Vagina (tissue), 2 donors: ENCODE measurements around the gene MPND. TPM values are rescaled to one million over a fixed set of nuclear protein-coding genes. Genes with fewer than 3 reads are reported as not detected.

Experiments used
- DNase-seq, 2 donors: peaks; one replicate each; pipeline ENCODE4 v3.0.0-alpha.2; 2017; ENCODE audit errors: extremely low spot score in 2 of 2
- H3K27ac ChIP-seq: fragments of 200-600 bp; sonication (generic); one replicate; pipeline ENCODE4 v1.5.1; 2019
- H3K27me3 ChIP-seq: fragments of 200-600 bp; sonication (generic); one replicate; pipeline ENCODE4 v1.5.1; 2019
- H3K36me3 ChIP-seq, 2 donors: fragments of 200-600 bp; sonication (generic); one replicate each; pipeline ENCODE4 v1.5.1; 2017 to 2019
- H3K4me1 ChIP-seq: fragments of 200-600 bp; sonication (generic); one replicate; pipeline ENCODE4 v1.5.1; 2019
- H3K4me3 ChIP-seq, 2 donors: fragments of 200-600 bp; sonication (generic); 1 replicate in 1 of 2; 2 replicates in 1 of 2; pipeline ENCODE4 v1.5.1; 2016 to 2019
- H3K9me3 ChIP-seq: fragments of 200-600 bp; sonication (generic); one replicate; pipeline ENCODE4 v1.5.1; 2019
- CTCF ChIP-seq, 3 experiments: fragments of 450-650 bp in 2 of 3; fragments of 200-600 bp in 1 of 3; sonication (generic) in 1 of 3; IDR thresholded peaks; one replicate each; pipeline ENCODE4 v1.5.1; 2017 to 2019; ENCODE audit warnings: antibody characterized with exemption in 3 of 3, mild to moderate bottlenecking in 2 of 3, moderate library complexity in 2 of 3
- POLR2A ChIP-seq, 2 donors: fragments of 450-650 bp; IDR thresholded peaks; one replicate each; pipeline ENCODE4 v1.6.1; 2017; ENCODE audit warnings: antibody characterized with exemption in 2 of 2, mild to moderate bottlenecking in 2 of 2, moderate library complexity in 2 of 2
- POLR2AphosphoS5 ChIP-seq, 2 donors: sonication (generic); formaldehyde crosslinking; IDR thresholded peaks; one replicate each; pipeline ENCODE4 v1.9.0; 2017; ENCODE audit warnings: antibody characterized with exemption in 2 of 2, mild to moderate bottlenecking in 2 of 2, low read depth in 1 of 2; ENCODE audit not compliant: insufficient read depth in 1 of 2
- intact Hi-C: fragments of 100-400 bp; cut with DNase I; formaldehyde crosslinking; loops from one replicate; pipeline ENCODE4 v1.15.1; 2023
- total RNA-seq: library from RNA; depleted of rRNA; stranded (reverse); fragments of >200 nt; gene quantifications from one replicate; pipeline ENCODE4 v1.2.3, GENCODE V29; 2016

MPND gene
- total RNA-seq, 1 donor from 2014 or later: 10.1 TPM

DNA sequence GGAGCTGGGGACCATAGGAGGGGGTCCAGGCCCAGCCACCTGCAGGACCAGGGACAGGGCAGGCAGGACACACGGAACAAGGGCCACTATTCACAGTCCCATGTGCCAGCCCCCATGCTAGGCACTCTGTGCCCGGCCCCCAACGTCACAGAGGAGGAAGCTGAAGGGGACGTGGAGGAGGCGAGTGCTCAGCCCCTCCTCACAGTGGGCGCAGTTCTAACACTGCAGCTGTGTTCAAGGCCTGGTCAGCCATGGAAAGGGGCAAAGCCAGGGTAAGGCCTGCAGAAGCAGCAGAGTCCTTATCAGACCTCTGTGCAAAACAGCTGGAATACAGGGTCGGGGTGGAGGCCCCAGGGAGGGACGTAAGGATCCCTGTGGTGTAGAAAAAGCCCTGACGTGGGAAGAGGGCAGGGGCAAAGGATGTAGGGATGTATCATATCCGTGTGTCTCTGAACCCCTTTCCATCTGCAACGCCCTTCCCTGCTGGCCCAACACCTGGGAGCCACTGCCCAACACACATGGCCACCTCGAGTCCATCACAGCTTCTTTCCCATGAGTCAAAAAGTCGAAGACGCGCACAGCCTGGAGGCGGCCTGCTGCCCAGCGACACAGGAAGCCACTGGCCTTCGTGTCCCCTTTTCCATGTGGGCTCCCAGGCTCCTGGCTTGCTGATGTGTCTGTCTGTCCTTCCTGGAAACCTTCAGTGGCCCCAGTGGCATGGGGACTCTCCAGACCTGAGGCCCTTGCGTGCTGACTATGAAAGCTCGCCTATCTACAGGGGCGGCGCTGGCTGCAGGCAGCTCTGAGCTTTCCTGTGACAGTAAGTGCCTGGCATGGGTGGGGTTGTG, 29.0 kb downstream of the MPND start:
- DNase-seq: no peak
- H3K9me3 ChIP-seq: no peaks in the 10 kb centered on the region
- H3K36me3 ChIP-seq: no peaks in the 10 kb centered on the region
- H3K4me1 ChIP-seq: peaks cover 100% of the 10 kb centered on the region
- no peaks in the 10 kb centered on the region for H3K27me3 ChIP-seq
- TF ChIP-seq CTCF (IDR thresholded peaks at IDR 0.05) (no peak), POLR2AphosphoS5 (IDR thresholded peaks at IDR 0.05; ENCODE audit: insufficient read depth in 1 of 2, low read depth in 1 of 2) (no peak), POLR2A (IDR thresholded peaks at IDR 0.05) (no peak)
- peak overlapping the region; percentile 90 for H3K27ac ChIP-seq
- intact Hi-C loops: no loop called here
- H3K4me3 ChIP-seq: no peak overlapping the region

DNA sequence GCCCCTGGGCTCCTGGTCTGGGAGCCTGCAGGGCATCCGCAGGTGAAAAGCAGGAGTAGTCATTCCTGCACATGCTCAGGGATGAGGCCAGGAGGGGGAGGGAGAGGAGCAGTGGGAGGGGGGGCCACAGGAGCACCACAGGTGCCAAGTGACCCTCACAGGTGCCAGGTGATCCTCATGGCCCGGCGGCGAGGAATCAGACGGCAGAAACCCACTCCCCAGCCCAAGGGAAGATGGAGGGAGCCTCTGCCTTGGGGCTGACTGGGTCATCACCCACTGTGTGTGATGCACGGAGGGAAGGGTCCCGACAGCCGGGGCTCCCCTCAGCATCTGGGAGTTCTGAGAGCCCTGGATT, 29.6 kb downstream of the MPND start:
- intact Hi-C loops: no loop called here
- DNase-seq: no peak

DNA sequence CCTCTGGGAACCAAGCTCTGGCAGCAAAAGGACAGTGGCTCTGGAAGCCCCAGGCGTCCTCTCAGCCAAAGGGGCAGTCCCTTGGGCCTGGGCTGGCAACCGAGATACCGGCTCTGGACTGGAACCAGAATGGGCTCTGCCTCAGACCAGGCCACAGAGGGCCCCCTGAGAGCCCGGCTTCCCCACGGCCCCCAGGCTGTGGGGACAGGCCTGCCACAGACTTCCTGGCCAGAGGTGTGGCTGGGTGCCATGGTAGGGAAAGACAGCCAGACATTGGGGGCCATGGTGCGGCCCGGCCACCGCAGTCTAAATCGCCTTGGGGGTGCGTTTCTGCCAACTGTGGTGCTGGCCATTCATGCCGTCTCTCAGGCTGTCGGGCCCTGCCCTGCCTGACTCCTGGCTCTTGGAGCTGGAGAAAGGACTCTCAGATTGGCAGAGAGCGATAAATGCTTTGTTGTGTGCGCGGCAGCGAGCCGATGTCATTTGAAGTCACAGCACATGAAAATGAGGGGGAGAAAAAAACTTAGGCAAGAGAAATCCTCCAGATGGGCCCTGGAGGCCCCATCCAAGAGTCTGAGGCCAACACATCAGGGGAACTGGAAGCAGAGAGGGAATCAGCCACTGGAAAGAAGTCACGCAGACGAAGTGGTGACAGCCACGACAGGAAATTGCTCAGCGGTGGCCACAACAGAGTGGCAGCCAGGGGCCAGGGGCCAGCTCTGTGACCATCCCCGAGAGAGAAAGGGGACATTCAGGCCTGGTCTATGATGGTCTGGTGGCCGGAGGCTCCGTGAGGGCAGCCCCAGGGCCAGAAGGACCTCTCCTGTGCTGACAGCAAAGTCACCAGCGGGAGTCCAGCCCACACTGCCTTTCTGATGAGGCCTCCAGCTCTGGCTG, 30.5 kb downstream of the MPND start:
- Histone ChIP-seq H3K4me3 (peak overlapping the region; percentile 2 to 25), H3K36me3 (no peaks in the 10 kb centered on the region), H3K27ac (peak overlapping the region; percentile 90), H3K9me3 (no peaks in the 10 kb centered on the region), H3K27me3 (no peaks in the 10 kb centered on the region), H3K4me1 (peaks cover 100% of the 10 kb centered on the region)
- intact Hi-C loops: loop anchor here (2.0 kb wide), 1 partner anchor 27 kb away; the partner anchor contains the start of gene SH3GL1
- no peak for DNase-seq
- no peak for TF ChIP-seq CTCF (IDR thresholded peaks at IDR 0.05)
- no peak for TF ChIP-seq POLR2A (IDR thresholded peaks at IDR 0.05)
- no peak for TF ChIP-seq POLR2AphosphoS5 (IDR thresholded peaks at IDR 0.05; ENCODE audit: insufficient read depth in 1 of 2, low read depth in 1 of 2)

More for the DNA sequence above, 29.6 kb downstream of the MPND start:
- Histone ChIP-seq H3K9me3 (no peaks in the 10 kb centered on the region), H3K4me1 (peaks cover 100% of the 10 kb centered on the region), H3K27me3 (no peaks in the 10 kb centered on the region), H3K36me3 (no peaks in the 10 kb centered on the region), H3K4me3 (no peak overlapping the region), H3K27ac (peak overlapping the region; percentile 90)
- TF ChIP-seq POLR2A (IDR thresholded peaks at IDR 0.05) (no peak), CTCF (IDR thresholded peaks at IDR 0.05) (no peak), POLR2AphosphoS5 (IDR thresholded peaks at IDR 0.05; ENCODE audit: insufficient read depth in 1 of 2, low read depth in 1 of 2) (no peak)

DNA sequence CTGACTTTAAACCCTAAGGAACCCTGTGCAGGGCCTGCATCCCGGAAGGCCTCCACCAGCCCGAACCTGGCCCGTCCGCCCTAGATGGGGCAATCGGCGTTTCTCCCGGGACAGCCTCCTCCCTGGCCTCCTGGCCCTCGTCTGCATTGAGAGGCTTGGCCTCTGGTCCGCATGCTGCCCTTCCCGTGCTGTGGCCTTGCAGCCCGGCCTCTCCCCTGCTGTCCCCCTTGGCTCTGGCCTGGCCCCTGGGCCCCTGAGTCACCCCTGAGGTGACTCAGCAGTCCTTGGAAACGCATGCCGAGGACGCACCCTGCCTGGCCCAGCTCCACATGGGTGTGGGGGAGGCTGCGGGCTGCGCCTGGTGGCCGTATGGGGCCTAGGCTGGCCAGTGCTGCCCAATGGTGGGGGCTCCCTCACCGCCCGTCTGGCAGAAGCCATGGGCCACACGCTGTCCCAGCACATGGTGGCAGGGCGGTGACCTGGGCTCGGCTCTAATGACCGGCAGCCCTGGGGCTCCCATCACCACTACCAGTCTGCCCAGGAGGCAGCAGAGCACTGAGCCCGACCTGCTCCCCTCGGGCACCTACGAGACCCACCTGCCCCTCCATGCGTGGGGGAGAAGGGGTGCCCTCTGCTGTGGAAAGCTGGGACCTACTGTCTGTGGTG, 31.3 kb downstream of the MPND start:
- H3K4me3 ChIP-seq: peak overlapping the region; percentile 2 to 25
- peak in 1 of 2 donors; percentile 96 for DNase-seq
- TF ChIP-seq POLR2AphosphoS5 (IDR thresholded peaks at IDR 0.05; ENCODE audit: insufficient read depth in 1 of 2, low read depth in 1 of 2) (peak in 1 of 2 donors; percentile 88), POLR2A (IDR thresholded peaks at IDR 0.05) (no peak), CTCF (IDR thresholded peaks at IDR 0.05) (peak in 1 of 3 experiments; percentile 25)
- intact Hi-C loops: loop anchor here (2.0 kb wide), 1 partner anchor 26 kb away; the partner anchor contains the start of gene SH3GL1
- H3K27me3 ChIP-seq: no peaks in the 10 kb centered on the region
- H3K36me3 ChIP-seq: no peaks in the 10 kb centered on the region
- H3K9me3 ChIP-seq: no peaks in the 10 kb centered on the region
- H3K27ac ChIP-seq: peak overlapping the region; percentile 90
- peaks cover 100% of the 10 kb centered on the region for H3K4me1 ChIP-seq
